GM12891 (cell line): Measurements from ENCODE around the gene MSI2.
"Not testable (repeated sequence)": the region's sequence is repeated elsewhere in the genome, so short reads cannot be mapped to it uniquely, and the experiment has no call there.

Source experiments
- DNase-seq: peaks from one replicate; pipeline ENCODE4 v3.0.0; 2011; ENCODE audit warnings: low spot score; ENCODE audit not compliant: insufficient read length
- FAIRE-seq: peaks from 2 replicates; lab custom pipeline; 2011; peaks lifted over from hg19 to GRCh38; lab: Jason Lieb, UNC
- PAX5 ChIP-seq: IDR thresholded peaks from 2 replicates; pipeline ENCODE4 v1.6.1; 2011; ENCODE audit warnings: low read length, moderate library complexity, mild to moderate bottlenecking; ENCODE audit not compliant: insufficient read depth, severe bottlenecking
- POLR2A ChIP-seq: IDR thresholded peaks from 2 replicates; pipeline ENCODE4 v1.6.1; 2011; ENCODE audit warnings: low read depth, low read length, control low read depth
- POLR2AphosphoS5 ChIP-seq: IDR thresholded peaks from 2 replicates; pipeline ENCODE4 v1.6.1; 2011; ENCODE audit warnings: low read depth, low read length, control low read depth
- POU2F2 ChIP-seq: IDR thresholded peaks from 2 replicates; pipeline ENCODE4 v1.6.1; 2011; ENCODE audit warnings: low read depth, mild to moderate bottlenecking, control low read depth, low read length, moderate library complexity
- SPI1 ChIP-seq: IDR thresholded peaks from 2 replicates; pipeline ENCODE4 v1.6.1; 2011; ENCODE audit warnings: low read depth, low read length, control low read depth
- TAF1 ChIP-seq: IDR thresholded peaks from 2 replicates; pipeline ENCODE4 v1.6.1; 2011; ENCODE audit warnings: low read depth, low read length, control low read depth

Gene MSI2

GRCh38 chr17:57294629-57295501 lies 38.5 kb downstream of the MSI2 start:
- DNase-seq, result no peak
- no peak for FAIRE-seq
- no peak for TF ChIP-seq POLR2AphosphoS5
- no peak for TF ChIP-seq POU2F2
- no peak for TF ChIP-seq SPI1
- TF ChIP-seq PAX5, result no peak
- no peak for TF ChIP-seq POLR2A
- no peak for TF ChIP-seq TAF1

GRCh38 chr17:57295526-57296023 lies 39.3 kb downstream of the MSI2 start:
- FAIRE-seq (no peak), DNase-seq (no peak)
- TF ChIP-seq POLR2A (no peak), POU2F2 (no peak), TAF1 (no peak), SPI1 (no peak), PAX5 (no peak), POLR2AphosphoS5 (no peak)

- no peak for DNase-seq
- TF ChIP-seq PAX5, result no peak
- TF ChIP-seq TAF1, result no peak
- TF ChIP-seq POU2F2, result no peak
- no peak for TF ChIP-seq POLR2AphosphoS5
- no peak for TF ChIP-seq POLR2A
- TF ChIP-seq SPI1, result no peak
- FAIRE-seq, result no peak
These were observed 39.9 kb downstream of the MSI2 start for GRCh38 chr17:57296231-57296630.

- FAIRE-seq, result no peak
- TF ChIP-seq TAF1 (no peak), POU2F2 (no peak), POLR2A (no peak), PAX5 (no peak), SPI1 (no peak), POLR2AphosphoS5 (no peak)
- DNase-seq, result no peak
These were observed 42.9 kb downstream of the MSI2 start for GRCh38 chr17:57299176-57299575.

- DNase-seq, FAIRE-seq: not testable (repeated sequence)
These were observed 44.3 kb downstream of the MSI2 start for GRCh38 chr17:57300592-57300991.

GRCh38 chr17:57302690-57303465 lies 46.6 kb downstream of the MSI2 start:
- FAIRE-seq, result no peak
- DNase-seq, result no peak
- TF ChIP-seq SPI1, result 0 out of 2 replicates have a peak, but pooled peaks have one; percentile 10
- no peak for TF ChIP-seq TAF1

GRCh38 chr17:57305144-57305728 lies 48.9 kb downstream of the MSI2 start:
- TF ChIP-seq TAF1, result no peak
- TF ChIP-seq POLR2A, result no peak
- DNase-seq, result no peak
- FAIRE-seq, result no peak

GRCh38 chr17:57305908-57306504 lies 49.7 kb downstream of the MSI2 start:
- DNase-seq (no peak), FAIRE-seq (no peak)
- no peak for TF ChIP-seq POU2F2
- no peak for TF ChIP-seq POLR2AphosphoS5
- no peak for TF ChIP-seq POLR2A
- TF ChIP-seq PAX5, result no peak

GRCh38 chr17:57308543-57309186 lies 52.3 kb downstream of the MSI2 start:
- no peak for FAIRE-seq
- no peak for DNase-seq
- TF ChIP-seq POU2F2 (no peak), SPI1 (no peak), POLR2AphosphoS5 (no peak), POLR2A (no peak), TAF1 (no peak), PAX5 (no peak)

GRCh38 chr17:57309479-57309878 lies 53.2 kb downstream of the MSI2 start:
- no peak for DNase-seq
- FAIRE-seq, result no peak
- TF ChIP-seq PAX5 (no peak), SPI1 (no peak), POU2F2 (no peak), TAF1 (no peak), POLR2A (no peak), POLR2AphosphoS5 (no peak)
